ENCODE measurements around the gene PLEKHA8.

DNA sequence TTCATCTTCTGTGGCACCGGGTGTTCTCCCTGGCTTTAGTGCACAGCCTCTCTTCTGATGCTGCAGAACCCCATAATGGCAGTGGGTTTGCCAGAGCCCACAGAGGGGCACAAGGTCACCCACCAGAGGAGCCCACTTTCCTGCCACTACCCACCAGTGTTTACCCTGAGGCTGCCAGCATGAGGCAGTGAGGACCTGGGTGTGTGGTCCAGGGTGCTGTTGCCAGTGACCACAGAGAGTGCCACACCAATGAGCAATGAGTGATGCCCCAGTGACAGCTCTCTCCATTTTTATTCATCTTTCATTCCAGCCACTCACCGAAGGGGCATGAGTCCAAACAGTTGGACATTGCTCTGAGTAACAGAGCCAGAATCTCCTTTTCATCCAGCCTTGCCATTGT is 141.4 kb downstream of the PLEKHA8 start:
- TF ChIP-seq POLR2AphosphoS5 (IDR thresholded peaks at IDR 0.05; ENCODE audit: borderline replicate concordance, low read depth, low read length) (no peak), EZH2 (IDR thresholded peaks at IDR 0.05) (no peak)
